Sigmoid colon (tissue), 4 donors: ENCODE results near the gene SLX4IP.

Source experiments
- EP300 ChIP-seq, 4 donors: sonication (generic); formaldehyde crosslinking; IDR thresholded peaks; one replicate each; pipeline ENCODE4 v1.6.1; 2017; ENCODE audit warnings: antibody characterized with exemption in 4 of 4
- POLR2A ChIP-seq, 2 donors: fragments of 450-650 bp; IDR thresholded peaks; one replicate each; pipeline ENCODE4 v1.6.1; 2016; ENCODE audit warnings: antibody characterized with exemption in 2 of 2, mild to moderate bottlenecking in 2 of 2, moderate library complexity in 2 of 2
- POLR2AphosphoS5 ChIP-seq, 4 donors: sonication (generic); formaldehyde crosslinking; IDR thresholded peaks; one replicate each; pipeline ENCODE4 v1.6.1; 2017; ENCODE audit warnings: antibody characterized with exemption in 4 of 4
- TF ChIP-seq, protein P1 (sequence below), 4 experiments: fragments of 450-650 bp in 3 of 4; fragments of 200-600 bp in 1 of 4; IDR thresholded peaks; one replicate each; pipeline ENCODE4 v1.5.1; 2016 to 2019; ENCODE audit warnings: antibody characterized with exemption in 4 of 4, mild to moderate bottlenecking in 3 of 4, moderate library complexity in 2 of 4

DNA sequence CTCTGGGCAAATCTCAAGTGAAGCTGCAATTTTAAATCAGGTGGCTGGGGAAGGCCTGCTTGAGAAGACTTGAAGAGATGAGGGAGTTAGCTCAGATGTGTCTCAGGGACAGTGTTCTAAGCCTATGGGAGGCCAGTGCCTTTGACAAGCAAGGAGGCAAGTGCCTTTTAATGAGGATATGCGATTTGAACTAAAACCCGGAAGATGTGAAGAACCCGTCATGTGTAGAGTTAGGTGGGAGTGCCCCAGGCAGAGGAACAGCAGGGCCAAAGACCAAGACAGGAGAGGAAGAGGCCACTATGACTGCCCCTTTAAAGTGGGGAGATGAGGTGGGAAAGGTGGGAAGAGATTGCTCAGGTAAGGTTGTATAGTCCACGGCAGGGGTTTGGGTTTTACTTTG is 71.9 kb downstream of the SLX4IP start:
- TF ChIP-seq, protein P1, sequence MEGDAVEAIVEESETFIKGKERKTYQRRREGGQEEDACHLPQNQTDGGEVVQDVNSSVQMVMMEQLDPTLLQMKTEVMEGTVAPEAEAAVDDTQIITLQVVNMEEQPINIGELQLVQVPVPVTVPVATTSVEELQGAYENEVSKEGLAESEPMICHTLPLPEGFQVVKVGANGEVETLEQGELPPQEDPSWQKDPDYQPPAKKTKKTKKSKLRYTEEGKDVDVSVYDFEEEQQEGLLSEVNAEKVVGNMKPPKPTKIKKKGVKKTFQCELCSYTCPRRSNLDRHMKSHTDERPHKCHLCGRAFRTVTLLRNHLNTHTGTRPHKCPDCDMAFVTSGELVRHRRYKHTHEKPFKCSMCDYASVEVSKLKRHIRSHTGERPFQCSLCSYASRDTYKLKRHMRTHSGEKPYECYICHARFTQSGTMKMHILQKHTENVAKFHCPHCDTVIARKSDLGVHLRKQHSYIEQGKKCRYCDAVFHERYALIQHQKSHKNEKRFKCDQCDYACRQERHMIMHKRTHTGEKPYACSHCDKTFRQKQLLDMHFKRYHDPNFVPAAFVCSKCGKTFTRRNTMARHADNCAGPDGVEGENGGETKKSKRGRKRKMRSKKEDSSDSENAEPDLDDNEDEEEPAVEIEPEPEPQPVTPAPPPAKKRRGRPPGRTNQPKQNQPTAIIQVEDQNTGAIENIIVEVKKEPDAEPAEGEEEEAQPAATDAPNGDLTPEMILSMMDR (IDR thresholded peaks at IDR 0.05), result no peak
- TF ChIP-seq EP300 (IDR thresholded peaks at IDR 0.05) (no peak), POLR2A (IDR thresholded peaks at IDR 0.05) (no peak), POLR2AphosphoS5 (IDR thresholded peaks at IDR 0.05) (no peak)
